Fibroblast of villous mesenchyme (primary cell): Measurements from ENCODE around the gene KCNE4. TPM values are rescaled to one million over a fixed set of nuclear protein-coding genes. Genes with fewer than 3 reads are reported as not detected.
A peak's percentile ranks its signal among the peaks of the same experiment; 100 is the strongest.

Experiments used
- DNase-seq: peaks from one replicate; pipeline ENCODE4 v3.0.0-alpha.2; 2010; ENCODE audit warnings: low read depth
- H3K4me3 ChIP-seq: 2 replicates; pipeline ENCODE4 v1.5.1; 2011; ENCODE audit warnings: low read depth, mild to moderate bottlenecking, low read length
- CTCF ChIP-seq: IDR thresholded peaks from 2 replicates; pipeline ENCODE4 v1.5.1; 2012; ENCODE audit warnings: low read depth, mild to moderate bottlenecking, low read length; ENCODE audit not compliant: insufficient read depth
- total RNA-seq: library from RNA; depleted of rRNA; stranded (reverse); fragments of >200 nt; gene quantifications from 2 replicates; pipeline ENCODE4 v1.2.3, GENCODE V29; 2012

The KCNE4 gene
- total RNA-seq, 1 donor, result 13.4 TPM

DNA sequence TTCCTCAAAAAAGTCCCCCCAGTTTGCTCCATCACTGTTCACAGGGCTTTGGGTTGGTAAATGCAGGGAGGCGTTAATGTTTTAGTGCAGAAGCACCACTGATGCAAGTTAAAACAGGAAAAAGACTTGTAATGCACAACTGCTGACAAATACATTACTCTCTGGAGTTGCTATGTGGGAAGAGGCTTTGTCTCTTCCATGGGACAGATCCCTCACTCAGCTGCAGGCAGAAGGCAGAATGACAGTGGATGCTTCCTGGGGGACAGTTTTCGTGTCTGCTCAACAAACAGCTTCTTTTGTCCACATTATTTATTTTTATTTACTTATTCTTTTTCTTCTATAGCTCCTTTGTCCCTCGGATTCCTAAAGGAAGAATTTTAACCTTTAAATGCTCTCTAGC, 22.7 kb upstream of the KCNE4 start:
- TF ChIP-seq CTCF, result no peak
- DNase-seq, result no peak
- no peak overlapping the region for H3K4me3 ChIP-seq

GRCh38 chr2:223032187-223033142, 19.5 kb upstream of the KCNE4 start:
- no peak for TF ChIP-seq CTCF
- H3K4me3 ChIP-seq, result no peak overlapping the region
- DNase-seq, result no peak

GRCh38 chr2:223034221-223034975, 17.6 kb upstream of the KCNE4 start:
- no peak overlapping the region for H3K4me3 ChIP-seq
- peak; percentile 42 for DNase-seq
- TF ChIP-seq CTCF, result no peak

DNA sequence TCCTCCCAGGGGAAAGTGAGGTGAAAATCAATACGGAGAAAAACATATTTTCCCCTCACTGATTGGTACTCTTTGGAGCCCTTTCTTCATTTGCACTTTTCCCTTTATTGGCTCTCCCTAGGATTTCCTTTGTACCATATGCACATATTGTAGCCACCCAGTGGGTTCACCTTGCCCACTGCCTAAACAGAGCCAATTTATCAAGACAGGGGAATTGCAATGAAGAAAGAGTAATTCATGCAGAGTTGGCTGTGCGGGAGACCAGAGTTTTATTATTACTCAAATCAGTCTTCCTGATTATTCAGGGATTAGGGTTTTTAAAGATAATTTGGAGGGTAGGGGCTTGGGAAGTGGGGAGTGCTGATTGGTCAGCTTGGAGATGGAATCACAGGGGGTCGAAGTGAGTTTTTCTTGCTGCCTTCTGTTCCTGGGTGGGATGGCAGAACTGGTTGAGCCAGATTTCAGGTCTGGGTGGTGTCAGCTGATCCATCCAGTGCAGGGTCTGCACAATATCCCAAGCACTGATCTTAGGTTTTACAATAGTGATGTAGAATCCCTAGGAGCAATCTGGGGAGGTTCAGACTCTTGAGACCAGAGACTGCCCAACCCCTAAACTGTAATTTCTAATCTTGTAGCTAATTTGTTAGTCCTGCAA, 15.1 kb upstream of the KCNE4 start:
- no peak for DNase-seq
- no peak overlapping the region for H3K4me3 ChIP-seq
- no peak for TF ChIP-seq CTCF

GRCh38 chr2:223037445-223037800, 14.6 kb upstream of the KCNE4 start:
- H3K4me3 ChIP-seq, result no peak overlapping the region
- no peak for TF ChIP-seq CTCF
- no peak for DNase-seq

DNA sequence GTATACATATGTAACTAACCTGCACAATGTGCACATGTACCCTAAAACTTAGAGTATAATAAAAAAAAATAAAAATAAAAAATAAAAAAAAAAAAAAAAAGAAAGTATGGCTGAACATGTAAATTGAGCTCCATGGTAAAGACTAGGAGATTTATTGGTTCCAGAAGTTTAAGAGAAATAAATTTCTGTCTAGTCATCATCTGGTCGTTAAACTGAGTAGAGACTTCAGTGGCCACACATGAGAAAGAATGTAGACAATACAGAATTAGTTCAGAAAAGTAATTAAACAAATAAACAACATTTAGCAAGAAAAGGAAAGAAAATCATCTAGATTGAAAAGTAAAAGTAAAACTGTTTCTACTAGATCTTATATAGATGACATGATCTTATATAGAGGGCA, 12.4 kb upstream of the KCNE4 start:
- H3K4me3 ChIP-seq, result no peak overlapping the region
- TF ChIP-seq CTCF, result no peak
- DNase-seq, result no peak
